GM23338 (cell line): Measurements from ENCODE around the gene HSPA12A. TPM values are rescaled to one million over a fixed set of nuclear protein-coding genes. Genes with fewer than 3 reads are reported as not detected.

Source experiments
- ATAC-seq: fragments of 200-7000 bp; cut with Tn5 transposase; 3 replicates; pipeline ENCODE4 v1.9.1; 2020
- DNase-seq: peaks from one replicate; pipeline ENCODE4 v3.0.0-alpha.2; 2015; ENCODE audit warnings: low spot score
- H2AFZ ChIP-seq: fragments of 200-600 bp; sonication (generic); 2 replicates; pipeline ENCODE4 v1.8.0; 2016; ENCODE audit warnings: antibody characterized with exemption, mild to moderate bottlenecking, moderate library complexity
- H3F3A ChIP-seq: fragments of 200-600 bp; sonication (generic); replicated peaks from 2 replicates; pipeline ENCODE4 v1.8.0; 2017; ENCODE audit warnings: antibody characterized with exemption, mixed run types, low read depth
- H3K27ac ChIP-seq: fragments of 200-600 bp; sonication (generic); 2 replicates; pipeline ENCODE4 v1.6.1; 2016; ENCODE audit warnings: low read depth
- H3K27me3 ChIP-seq: fragments of 200-600 bp; sonication (generic); 2 replicates; pipeline ENCODE4 v1.8.0; 2016; ENCODE audit warnings: mild to moderate bottlenecking, mixed run types, moderate library complexity; ENCODE audit not compliant: insufficient read depth
- H3K36me3 ChIP-seq: fragments of 200-600 bp; sonication (generic); 2 replicates; pipeline ENCODE4 v1.8.0; 2016; ENCODE audit warnings: mild to moderate bottlenecking; ENCODE audit not compliant: insufficient read depth
- H3K4me1 ChIP-seq: fragments of 200-600 bp; sonication (generic); 2 replicates; pipeline ENCODE4 v1.8.0; 2016; ENCODE audit warnings: mild to moderate bottlenecking, moderate library complexity; ENCODE audit not compliant: insufficient read depth
- H3K4me2 ChIP-seq: fragments of 200-600 bp; sonication (generic); 2 replicates; pipeline ENCODE4 v1.7.1; 2017; ENCODE audit warnings: mixed run types
- H3K4me3 ChIP-seq: fragments of 200-600 bp; sonication (generic); 2 replicates; pipeline ENCODE4 v1.6.1; 2016; ENCODE audit warnings: mixed run types
- H3K79me2 ChIP-seq: fragments of 200-600 bp; sonication (generic); replicated peaks from 2 replicates; pipeline ENCODE4 v1.8.0; 2017; ENCODE audit warnings: mild to moderate bottlenecking; ENCODE audit not compliant: insufficient read depth
- H3K9me2 ChIP-seq: fragments of 200-600 bp; sonication (generic); 2 replicates; pipeline ENCODE4 v1.8.0; 2017; ENCODE audit not compliant: insufficient read depth
- H4K20me1 ChIP-seq: fragments of 200-600 bp; sonication (generic); replicated peaks from 2 replicates; pipeline ENCODE4 v1.8.0; 2017; ENCODE audit warnings: mild to moderate bottlenecking; ENCODE audit not compliant: insufficient read depth
- H3K27ac Mint-ChIP-seq: 2 replicates; pipeline ENCODE4 v1.8.0; 2020; ENCODE audit warnings: inconsistent platforms, mild to moderate bottlenecking, moderate library complexity, mixed read lengths
- H3K27me3 Mint-ChIP-seq: 3 replicates; pipeline ENCODE4 v1.8.0; 2022; ENCODE audit warnings: low read depth, mild to moderate bottlenecking, moderate library complexity, mixed read lengths, inconsistent platforms; ENCODE audit not compliant: insufficient read depth, poor library complexity
- H3K36me3 Mint-ChIP-seq: 3 replicates; pipeline ENCODE4 v1.8.0; 2021; ENCODE audit warnings: low read depth, mild to moderate bottlenecking, inconsistent platforms, moderate library complexity, mixed read lengths
- H3K4me1 Mint-ChIP-seq: 3 replicates; pipeline ENCODE4 v1.8.0; 2020; ENCODE audit warnings: mild to moderate bottlenecking, inconsistent platforms, mixed read lengths
- H3K4me3 Mint-ChIP-seq: 3 replicates; pipeline ENCODE4 v1.8.0; 2021; ENCODE audit warnings: moderate library complexity, mild to moderate bottlenecking, inconsistent platforms, mixed read lengths
- H3K9me3 Mint-ChIP-seq: 3 replicates; pipeline ENCODE4 v1.8.0; 2020; ENCODE audit warnings: moderate library complexity, mild to moderate bottlenecking, inconsistent platforms, mixed read lengths
- CREB1 ChIP-seq: fragments of 250-450 bp; sonication (Bioruptor Pico); IDR thresholded peaks from 2 replicates; pipeline ENCODE4 v1.5.0; 2020; ENCODE audit warnings: low read depth, mild to moderate bottlenecking, moderate library complexity
- EZH2 ChIP-seq: fragments of 200-600 bp; sonication (generic); IDR thresholded peaks from one replicate; pipeline ENCODE4 v1.8.0; 2017; ENCODE audit warnings: antibody characterized with exemption, mild to moderate bottlenecking, low read depth; ENCODE audit not compliant: unreplicated experiment
- NANOG ChIP-seq: IDR thresholded peaks from 2 replicates; pipeline ENCODE4 v1.6.1; 2016; ENCODE audit warnings: antibody characterized with exemption, borderline replicate concordance
- ZNF114 ChIP-seq: fragments of 250-450 bp; sonication (Bioruptor Pico); IDR thresholded peaks from 2 replicates; pipeline ENCODE4 v1.5.0; 2020; ENCODE audit warnings: mild to moderate bottlenecking, moderate library complexity
- ZNF331 ChIP-seq: fragments of 250-450 bp; sonication (Bioruptor Pico); IDR thresholded peaks from 2 replicates; pipeline ENCODE4 v1.5.0; 2020; ENCODE audit warnings: low read depth, mild to moderate bottlenecking, moderate library complexity
- polyA plus RNA-seq: library from polyadenylated mRNA; unstranded; fragments of >200 nt; fragmentation: Nextera tagmentation; extraction: Ambion mirVana; gene quantifications from 2 replicates; pipeline ENCODE4 v1.2.1, GENCODE V29; 2016
- total RNA-seq: library from RNA; depleted of rRNA; stranded (reverse); fragments of >200 nt; shearing (Covaris generic); gene quantifications from 2 replicates; pipeline ENCODE4 v1.2.3, GENCODE V29; 2014
- TF ChIP-seq, protein P1 (sequence below), 2 experiments: fragments of 200-600 bp in 1 of 2; sonication (generic) in 1 of 2; conservative IDR thresholded peaks; 2 replicates each; pipeline versions ENCODE4 v1.5.1 to v1.6.1; 2016 to 2017; ENCODE audit warnings: antibody characterized with exemption in 2 of 2, low read depth in 2 of 2, mild to moderate bottlenecking in 2 of 2, moderate library complexity in 1 of 2
- TF ChIP-seq, protein P2 (sequence below): fragments of 250-450 bp; sonication (Bioruptor Pico); IDR thresholded peaks from 2 replicates; pipeline ENCODE4 v1.5.0; 2020; ENCODE audit warnings: mild to moderate bottlenecking, moderate library complexity

HSPA12A gene
- total and polyA plus RNA-seq, 2 experiments from 2014 or later, result 4.4 to 6.3 TPM

DNA sequence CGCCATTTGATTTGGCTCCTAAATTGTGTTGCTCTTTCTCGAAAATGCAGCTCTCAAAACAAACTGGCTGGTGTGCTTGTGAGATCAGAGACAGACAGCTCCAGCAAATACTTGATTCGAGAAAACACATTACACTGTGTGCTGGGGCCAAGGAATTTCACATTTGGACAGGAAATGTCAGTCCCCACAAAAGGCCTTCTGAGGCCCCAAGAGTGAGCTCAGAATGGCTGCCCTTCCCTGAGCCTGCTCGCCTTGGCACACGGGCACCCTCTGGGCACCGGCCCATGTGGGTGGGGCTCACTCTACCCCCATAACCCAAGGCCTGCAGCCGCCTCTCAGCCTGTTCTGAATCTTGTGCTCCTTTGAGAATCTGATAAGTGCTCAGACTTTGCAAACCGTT lies 13.9 kb upstream of the HSPA12A start:
- Mint-ChIP-seq H3K36me3 (no peaks in the 10 kb centered on the region), H3K4me1 (peaks cover 4% of the 10 kb centered on the region; the same call in 2 of the 3 replicates), H3K27me3 (peaks cover 5% of the 10 kb centered on the region), H3K27ac (no peak overlapping the region), H3K9me3 (peaks cover 3% of the 10 kb centered on the region; the same call in 2 of the 3 replicates), H3K4me3 (no peak overlapping the region)
- Histone ChIP-seq H3K9me2 (no peaks in the 10 kb centered on the region), H3K79me2 (no peaks in the 10 kb centered on the region), H3K27ac (no peak overlapping the region), H3K4me1 (no peaks in the 10 kb centered on the region), H4K20me1 (no peaks in the 10 kb centered on the region), H3K36me3 (no peaks in the 10 kb centered on the region), H3K27me3 (no peaks in the 10 kb centered on the region), H3K4me2 (no peak overlapping the region), H3F3A (no peaks in the 10 kb centered on the region), H3K4me3 (no peak overlapping the region), H2AFZ (no peak overlapping the region)
- DNase-seq (no peak), ATAC-seq (no peak)
- TF ChIP-seq EZH2, result no peak
- TF ChIP-seq, protein P1, sequence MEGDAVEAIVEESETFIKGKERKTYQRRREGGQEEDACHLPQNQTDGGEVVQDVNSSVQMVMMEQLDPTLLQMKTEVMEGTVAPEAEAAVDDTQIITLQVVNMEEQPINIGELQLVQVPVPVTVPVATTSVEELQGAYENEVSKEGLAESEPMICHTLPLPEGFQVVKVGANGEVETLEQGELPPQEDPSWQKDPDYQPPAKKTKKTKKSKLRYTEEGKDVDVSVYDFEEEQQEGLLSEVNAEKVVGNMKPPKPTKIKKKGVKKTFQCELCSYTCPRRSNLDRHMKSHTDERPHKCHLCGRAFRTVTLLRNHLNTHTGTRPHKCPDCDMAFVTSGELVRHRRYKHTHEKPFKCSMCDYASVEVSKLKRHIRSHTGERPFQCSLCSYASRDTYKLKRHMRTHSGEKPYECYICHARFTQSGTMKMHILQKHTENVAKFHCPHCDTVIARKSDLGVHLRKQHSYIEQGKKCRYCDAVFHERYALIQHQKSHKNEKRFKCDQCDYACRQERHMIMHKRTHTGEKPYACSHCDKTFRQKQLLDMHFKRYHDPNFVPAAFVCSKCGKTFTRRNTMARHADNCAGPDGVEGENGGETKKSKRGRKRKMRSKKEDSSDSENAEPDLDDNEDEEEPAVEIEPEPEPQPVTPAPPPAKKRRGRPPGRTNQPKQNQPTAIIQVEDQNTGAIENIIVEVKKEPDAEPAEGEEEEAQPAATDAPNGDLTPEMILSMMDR (conservative IDR thresholded peaks at IDR 0.05; ENCODE audit: low read depth in 2 of 2), result no peak
- no peak for TF ChIP-seq CREB1 (CRISPR knock-in tag)
- no peak for TF ChIP-seq ZNF114
- TF ChIP-seq ZNF331, result no peak
- TF ChIP-seq, protein P2, sequence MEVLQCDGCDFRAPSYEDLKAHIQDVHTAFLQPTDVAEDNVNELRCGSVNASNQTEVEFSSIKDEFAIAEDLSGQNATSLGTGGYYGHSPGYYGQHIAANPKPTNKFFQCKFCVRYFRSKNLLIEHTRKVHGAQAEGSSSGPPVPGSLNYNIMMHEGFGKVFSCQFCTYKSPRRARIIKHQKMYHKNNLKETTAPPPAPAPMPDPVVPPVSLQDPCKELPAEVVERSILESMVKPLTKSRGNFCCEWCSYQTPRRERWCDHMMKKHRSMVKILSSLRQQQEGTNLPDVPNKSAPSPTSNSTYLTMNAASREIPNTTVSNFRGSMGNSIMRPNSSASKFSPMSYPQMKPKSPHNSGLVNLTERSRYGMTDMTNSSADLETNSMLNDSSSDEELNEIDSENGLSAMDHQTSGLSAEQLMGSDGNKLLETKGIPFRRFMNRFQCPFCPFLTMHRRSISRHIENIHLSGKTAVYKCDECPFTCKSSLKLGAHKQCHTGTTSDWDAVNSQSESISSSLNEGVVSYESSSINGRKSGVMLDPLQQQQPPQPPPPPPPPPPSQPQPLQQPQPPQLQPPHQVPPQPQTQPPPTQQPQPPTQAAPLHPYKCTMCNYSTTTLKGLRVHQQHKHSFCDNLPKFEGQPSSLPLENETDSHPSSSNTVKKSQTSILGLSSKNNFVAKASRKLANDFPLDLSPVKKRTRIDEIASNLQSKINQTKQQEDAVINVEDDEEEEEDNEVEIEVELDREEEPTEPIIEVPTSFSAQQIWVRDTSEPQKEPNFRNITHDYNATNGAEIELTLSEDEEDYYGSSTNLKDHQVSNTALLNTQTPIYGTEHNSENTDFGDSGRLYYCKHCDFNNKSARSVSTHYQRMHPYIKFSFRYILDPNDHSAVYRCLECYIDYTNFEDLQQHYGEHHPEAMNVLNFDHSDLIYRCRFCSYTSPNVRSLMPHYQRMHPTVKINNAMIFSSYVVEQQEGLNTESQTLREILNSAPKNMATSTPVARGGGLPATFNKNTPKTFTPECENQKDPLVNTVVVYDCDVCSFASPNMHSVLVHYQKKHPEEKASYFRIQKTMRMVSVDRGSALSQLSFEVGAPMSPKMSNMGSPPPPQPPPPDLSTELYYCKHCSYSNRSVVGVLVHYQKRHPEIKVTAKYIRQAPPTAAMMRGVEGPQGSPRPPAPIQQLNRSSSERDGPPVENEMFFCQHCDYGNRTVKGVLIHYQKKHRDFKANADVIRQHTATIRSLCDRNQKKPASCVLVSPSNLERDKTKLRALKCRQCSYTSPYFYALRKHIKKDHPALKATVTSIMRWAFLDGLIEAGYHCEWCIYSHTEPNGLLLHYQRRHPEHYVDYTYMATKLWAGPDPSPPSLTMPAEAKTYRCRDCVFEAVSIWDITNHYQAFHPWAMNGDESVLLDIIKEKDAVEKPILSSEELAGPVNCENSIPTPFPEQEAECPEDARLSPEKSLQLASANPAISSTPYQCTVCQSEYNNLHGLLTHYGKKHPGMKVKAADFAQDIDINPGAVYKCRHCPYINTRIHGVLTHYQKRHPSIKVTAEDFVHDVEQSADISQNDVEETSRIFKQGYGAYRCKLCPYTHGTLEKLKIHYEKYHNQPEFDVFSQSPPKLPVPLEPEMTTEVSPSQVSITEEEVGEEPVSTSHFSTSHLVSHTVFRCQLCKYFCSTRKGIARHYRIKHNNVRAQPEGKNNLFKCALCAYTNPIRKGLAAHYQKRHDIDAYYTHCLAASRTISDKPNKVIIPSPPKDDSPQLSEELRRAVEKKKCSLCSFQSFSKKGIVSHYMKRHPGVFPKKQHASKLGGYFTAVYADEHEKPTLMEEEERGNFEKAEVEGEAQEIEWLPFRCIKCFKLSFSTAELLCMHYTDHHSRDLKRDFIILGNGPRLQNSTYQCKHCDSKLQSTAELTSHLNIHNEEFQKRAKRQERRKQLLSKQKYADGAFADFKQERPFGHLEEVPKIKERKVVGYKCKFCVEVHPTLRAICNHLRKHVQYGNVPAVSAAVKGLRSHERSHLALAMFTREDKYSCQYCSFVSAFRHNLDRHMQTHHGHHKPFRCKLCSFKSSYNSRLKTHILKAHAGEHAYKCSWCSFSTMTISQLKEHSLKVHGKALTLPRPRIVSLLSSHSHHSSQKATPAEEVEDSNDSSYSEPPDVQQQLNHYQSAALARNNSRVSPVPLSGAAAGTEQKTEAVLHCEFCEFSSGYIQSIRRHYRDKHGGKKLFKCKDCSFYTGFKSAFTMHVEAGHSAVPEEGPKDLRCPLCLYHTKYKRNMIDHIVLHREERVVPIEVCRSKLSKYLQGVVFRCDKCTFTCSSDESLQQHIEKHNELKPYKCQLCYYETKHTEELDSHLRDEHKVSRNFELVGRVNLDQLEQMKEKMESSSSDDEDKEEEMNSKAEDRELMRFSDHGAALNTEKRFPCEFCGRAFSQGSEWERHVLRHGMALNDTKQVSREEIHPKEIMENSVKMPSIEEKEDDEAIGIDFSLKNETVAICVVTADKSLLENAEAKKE (CRISPR knock-in tag), result no peak
- TF ChIP-seq NANOG, result no peak
